ENCODE results near the gene USE1. TPM values are rescaled to one million over a fixed set of nuclear protein-coding genes. Genes with fewer than 3 reads are reported as not detected.
A peak's percentile ranks its signal among the peaks of the same experiment; 100 is the strongest.

The USE1 gene
- total and polyA plus RNA-seq, 2 experiments from 2014 or later = 15.5 to 19.4 TPM

DNA sequence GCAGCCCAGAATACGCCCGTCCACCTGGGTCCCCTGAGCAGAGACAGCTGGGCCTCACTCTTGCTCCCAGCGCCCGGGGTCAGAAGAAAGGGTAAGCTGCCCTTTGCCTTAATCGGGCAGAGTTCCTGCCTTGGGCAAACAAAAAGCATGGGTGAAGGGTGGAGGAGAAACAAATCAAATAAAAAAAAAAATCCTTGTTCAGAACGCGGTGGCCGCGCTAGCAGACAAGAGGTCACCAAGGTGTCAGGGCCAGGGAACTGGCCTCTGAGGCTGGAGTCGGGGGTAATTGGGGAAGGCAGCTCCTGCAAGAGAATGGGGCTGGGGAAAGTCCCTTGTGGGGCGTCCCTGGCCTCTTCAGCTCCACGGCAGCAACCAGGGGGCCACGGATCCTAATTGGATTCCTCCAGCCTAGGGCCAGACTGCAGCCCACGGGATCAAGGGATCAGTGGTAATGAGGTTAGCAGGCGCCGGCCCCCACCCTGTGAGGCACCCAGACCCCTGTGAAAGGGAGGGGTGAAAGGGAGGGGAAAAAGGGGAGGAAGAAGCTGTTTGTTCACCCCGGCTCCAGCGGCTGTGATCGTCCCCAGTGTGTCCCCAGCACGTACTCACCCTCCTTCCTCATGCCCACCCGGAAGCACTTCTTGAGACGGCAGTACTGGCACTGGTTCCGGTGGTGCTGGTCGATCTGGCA, 25.1 kb downstream of the USE1 start:
- Histone ChIP-seq H3F3A (replicated peaks; ENCODE audit: low read depth) (peaks cover 36% of the 10 kb centered on the region), H3K36me3 (ENCODE audit: insufficient read depth) (no peaks in the 10 kb centered on the region), H2AFZ (no peak overlapping the region), H4K20me1 (replicated peaks; ENCODE audit: insufficient read depth) (peaks cover 15% of the 10 kb centered on the region; the same call in 1 of the 2 replicates), H3K4me2 (no peak overlapping the region), H3K4me3 (no peak overlapping the region), H3K27me3 (ENCODE audit: insufficient read depth) (no peaks in the 10 kb centered on the region), H3K27ac (ENCODE audit: low read depth) (0 out of 2 replicates have a peak overlapping the region, but pooled peaks have one; percentile 39), H3K9me2 (ENCODE audit: insufficient read depth) (no peaks in the 10 kb centered on the region), H3K4me1 (ENCODE audit: insufficient read depth) (peaks cover 15% of the 10 kb centered on the region), H3K79me2 (replicated peaks; ENCODE audit: insufficient read depth) (peaks cover 64% of the 10 kb centered on the region)
- Mint-ChIP-seq H3K27ac (peak overlapping the region; percentile 6; the same call in 1 of the 2 replicates), H3K9me3 (no peaks in the 10 kb centered on the region), H3K4me1 (peaks cover 33% of the 10 kb centered on the region), H3K36me3 (ENCODE audit: low read depth) (peaks cover 23% of the 10 kb centered on the region), H3K27me3 (ENCODE audit: insufficient read depth, low read depth, poor library complexity) (peaks cover 20% of the 10 kb centered on the region), H3K4me3 (no peak overlapping the region)
- DNase-seq (ENCODE audit: low spot score) = no peak
- TF ChIP-seq CREB1 (CRISPR knock-in tag; IDR thresholded peaks at IDR 0.05; ENCODE audit: low read depth) (no peak), STAT1 (IDR thresholded peaks at IDR 0.05; ENCODE audit: unreplicated experiment) (no peak), EZH2phosphoT487 (IDR thresholded peaks at IDR 0.05; ENCODE audit: unreplicated experiment) (no peak), NANOG (IDR thresholded peaks at IDR 0.05; ENCODE audit: borderline replicate concordance) (no peak), EZH2 (IDR thresholded peaks at IDR 0.05; ENCODE audit: low read depth, unreplicated experiment) (no peak), POLR2AphosphoS5 (IDR thresholded peaks at IDR 0.05; ENCODE audit: low read depth) (no peak), ZNF114 (CRISPR knock-in tag; IDR thresholded peaks at IDR 0.05) (no peak), ZNF331 (CRISPR knock-in tag; IDR thresholded peaks at IDR 0.05; ENCODE audit: low read depth) (no peak), JUNB (IDR thresholded peaks at IDR 0.05; ENCODE audit: unreplicated experiment) (no peak)
- TF ChIP-seq, protein P1, sequence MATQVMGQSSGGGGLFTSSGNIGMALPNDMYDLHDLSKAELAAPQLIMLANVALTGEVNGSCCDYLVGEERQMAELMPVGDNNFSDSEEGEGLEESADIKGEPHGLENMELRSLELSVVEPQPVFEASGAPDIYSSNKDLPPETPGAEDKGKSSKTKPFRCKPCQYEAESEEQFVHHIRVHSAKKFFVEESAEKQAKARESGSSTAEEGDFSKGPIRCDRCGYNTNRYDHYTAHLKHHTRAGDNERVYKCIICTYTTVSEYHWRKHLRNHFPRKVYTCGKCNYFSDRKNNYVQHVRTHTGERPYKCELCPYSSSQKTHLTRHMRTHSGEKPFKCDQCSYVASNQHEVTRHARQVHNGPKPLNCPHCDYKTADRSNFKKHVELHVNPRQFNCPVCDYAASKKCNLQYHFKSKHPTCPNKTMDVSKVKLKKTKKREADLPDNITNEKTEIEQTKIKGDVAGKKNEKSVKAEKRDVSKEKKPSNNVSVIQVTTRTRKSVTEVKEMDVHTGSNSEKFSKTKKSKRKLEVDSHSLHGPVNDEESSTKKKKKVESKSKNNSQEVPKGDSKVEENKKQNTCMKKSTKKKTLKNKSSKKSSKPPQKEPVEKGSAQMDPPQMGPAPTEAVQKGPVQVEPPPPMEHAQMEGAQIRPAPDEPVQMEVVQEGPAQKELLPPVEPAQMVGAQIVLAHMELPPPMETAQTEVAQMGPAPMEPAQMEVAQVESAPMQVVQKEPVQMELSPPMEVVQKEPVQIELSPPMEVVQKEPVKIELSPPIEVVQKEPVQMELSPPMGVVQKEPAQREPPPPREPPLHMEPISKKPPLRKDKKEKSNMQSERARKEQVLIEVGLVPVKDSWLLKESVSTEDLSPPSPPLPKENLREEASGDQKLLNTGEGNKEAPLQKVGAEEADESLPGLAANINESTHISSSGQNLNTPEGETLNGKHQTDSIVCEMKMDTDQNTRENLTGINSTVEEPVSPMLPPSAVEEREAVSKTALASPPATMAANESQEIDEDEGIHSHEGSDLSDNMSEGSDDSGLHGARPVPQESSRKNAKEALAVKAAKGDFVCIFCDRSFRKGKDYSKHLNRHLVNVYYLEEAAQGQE (IDR thresholded peaks at IDR 0.05; ENCODE audit: unreplicated experiment) = no peak
- TF ChIP-seq, protein P2, sequence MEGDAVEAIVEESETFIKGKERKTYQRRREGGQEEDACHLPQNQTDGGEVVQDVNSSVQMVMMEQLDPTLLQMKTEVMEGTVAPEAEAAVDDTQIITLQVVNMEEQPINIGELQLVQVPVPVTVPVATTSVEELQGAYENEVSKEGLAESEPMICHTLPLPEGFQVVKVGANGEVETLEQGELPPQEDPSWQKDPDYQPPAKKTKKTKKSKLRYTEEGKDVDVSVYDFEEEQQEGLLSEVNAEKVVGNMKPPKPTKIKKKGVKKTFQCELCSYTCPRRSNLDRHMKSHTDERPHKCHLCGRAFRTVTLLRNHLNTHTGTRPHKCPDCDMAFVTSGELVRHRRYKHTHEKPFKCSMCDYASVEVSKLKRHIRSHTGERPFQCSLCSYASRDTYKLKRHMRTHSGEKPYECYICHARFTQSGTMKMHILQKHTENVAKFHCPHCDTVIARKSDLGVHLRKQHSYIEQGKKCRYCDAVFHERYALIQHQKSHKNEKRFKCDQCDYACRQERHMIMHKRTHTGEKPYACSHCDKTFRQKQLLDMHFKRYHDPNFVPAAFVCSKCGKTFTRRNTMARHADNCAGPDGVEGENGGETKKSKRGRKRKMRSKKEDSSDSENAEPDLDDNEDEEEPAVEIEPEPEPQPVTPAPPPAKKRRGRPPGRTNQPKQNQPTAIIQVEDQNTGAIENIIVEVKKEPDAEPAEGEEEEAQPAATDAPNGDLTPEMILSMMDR (conservative IDR thresholded peaks at IDR 0.05; ENCODE audit: low read depth in 2 of 2) = no peak
- TF ChIP-seq, protein P3, sequence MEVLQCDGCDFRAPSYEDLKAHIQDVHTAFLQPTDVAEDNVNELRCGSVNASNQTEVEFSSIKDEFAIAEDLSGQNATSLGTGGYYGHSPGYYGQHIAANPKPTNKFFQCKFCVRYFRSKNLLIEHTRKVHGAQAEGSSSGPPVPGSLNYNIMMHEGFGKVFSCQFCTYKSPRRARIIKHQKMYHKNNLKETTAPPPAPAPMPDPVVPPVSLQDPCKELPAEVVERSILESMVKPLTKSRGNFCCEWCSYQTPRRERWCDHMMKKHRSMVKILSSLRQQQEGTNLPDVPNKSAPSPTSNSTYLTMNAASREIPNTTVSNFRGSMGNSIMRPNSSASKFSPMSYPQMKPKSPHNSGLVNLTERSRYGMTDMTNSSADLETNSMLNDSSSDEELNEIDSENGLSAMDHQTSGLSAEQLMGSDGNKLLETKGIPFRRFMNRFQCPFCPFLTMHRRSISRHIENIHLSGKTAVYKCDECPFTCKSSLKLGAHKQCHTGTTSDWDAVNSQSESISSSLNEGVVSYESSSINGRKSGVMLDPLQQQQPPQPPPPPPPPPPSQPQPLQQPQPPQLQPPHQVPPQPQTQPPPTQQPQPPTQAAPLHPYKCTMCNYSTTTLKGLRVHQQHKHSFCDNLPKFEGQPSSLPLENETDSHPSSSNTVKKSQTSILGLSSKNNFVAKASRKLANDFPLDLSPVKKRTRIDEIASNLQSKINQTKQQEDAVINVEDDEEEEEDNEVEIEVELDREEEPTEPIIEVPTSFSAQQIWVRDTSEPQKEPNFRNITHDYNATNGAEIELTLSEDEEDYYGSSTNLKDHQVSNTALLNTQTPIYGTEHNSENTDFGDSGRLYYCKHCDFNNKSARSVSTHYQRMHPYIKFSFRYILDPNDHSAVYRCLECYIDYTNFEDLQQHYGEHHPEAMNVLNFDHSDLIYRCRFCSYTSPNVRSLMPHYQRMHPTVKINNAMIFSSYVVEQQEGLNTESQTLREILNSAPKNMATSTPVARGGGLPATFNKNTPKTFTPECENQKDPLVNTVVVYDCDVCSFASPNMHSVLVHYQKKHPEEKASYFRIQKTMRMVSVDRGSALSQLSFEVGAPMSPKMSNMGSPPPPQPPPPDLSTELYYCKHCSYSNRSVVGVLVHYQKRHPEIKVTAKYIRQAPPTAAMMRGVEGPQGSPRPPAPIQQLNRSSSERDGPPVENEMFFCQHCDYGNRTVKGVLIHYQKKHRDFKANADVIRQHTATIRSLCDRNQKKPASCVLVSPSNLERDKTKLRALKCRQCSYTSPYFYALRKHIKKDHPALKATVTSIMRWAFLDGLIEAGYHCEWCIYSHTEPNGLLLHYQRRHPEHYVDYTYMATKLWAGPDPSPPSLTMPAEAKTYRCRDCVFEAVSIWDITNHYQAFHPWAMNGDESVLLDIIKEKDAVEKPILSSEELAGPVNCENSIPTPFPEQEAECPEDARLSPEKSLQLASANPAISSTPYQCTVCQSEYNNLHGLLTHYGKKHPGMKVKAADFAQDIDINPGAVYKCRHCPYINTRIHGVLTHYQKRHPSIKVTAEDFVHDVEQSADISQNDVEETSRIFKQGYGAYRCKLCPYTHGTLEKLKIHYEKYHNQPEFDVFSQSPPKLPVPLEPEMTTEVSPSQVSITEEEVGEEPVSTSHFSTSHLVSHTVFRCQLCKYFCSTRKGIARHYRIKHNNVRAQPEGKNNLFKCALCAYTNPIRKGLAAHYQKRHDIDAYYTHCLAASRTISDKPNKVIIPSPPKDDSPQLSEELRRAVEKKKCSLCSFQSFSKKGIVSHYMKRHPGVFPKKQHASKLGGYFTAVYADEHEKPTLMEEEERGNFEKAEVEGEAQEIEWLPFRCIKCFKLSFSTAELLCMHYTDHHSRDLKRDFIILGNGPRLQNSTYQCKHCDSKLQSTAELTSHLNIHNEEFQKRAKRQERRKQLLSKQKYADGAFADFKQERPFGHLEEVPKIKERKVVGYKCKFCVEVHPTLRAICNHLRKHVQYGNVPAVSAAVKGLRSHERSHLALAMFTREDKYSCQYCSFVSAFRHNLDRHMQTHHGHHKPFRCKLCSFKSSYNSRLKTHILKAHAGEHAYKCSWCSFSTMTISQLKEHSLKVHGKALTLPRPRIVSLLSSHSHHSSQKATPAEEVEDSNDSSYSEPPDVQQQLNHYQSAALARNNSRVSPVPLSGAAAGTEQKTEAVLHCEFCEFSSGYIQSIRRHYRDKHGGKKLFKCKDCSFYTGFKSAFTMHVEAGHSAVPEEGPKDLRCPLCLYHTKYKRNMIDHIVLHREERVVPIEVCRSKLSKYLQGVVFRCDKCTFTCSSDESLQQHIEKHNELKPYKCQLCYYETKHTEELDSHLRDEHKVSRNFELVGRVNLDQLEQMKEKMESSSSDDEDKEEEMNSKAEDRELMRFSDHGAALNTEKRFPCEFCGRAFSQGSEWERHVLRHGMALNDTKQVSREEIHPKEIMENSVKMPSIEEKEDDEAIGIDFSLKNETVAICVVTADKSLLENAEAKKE (CRISPR knock-in tag; IDR thresholded peaks at IDR 0.05) = no peak
- TF ChIP-seq, protein P4, sequence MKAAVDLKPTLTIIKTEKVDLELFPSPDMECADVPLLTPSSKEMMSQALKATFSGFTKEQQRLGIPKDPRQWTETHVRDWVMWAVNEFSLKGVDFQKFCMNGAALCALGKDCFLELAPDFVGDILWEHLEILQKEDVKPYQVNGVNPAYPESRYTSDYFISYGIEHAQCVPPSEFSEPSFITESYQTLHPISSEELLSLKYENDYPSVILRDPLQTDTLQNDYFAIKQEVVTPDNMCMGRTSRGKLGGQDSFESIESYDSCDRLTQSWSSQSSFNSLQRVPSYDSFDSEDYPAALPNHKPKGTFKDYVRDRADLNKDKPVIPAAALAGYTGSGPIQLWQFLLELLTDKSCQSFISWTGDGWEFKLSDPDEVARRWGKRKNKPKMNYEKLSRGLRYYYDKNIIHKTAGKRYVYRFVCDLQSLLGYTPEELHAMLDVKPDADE (IDR thresholded peaks at IDR 0.05) = no peak
- no peak for ATAC-seq

All from GM23338 (cell line).